Ovary (tissue), 3 donors: ENCODE measurements around the gene ZNF658.
"Not testable (repeated sequence)": the region's sequence is repeated elsewhere in the genome, so short reads cannot be mapped to it uniquely, and the experiment has no call there.

Experiments used
- EP300 ChIP-seq: sonication (generic); formaldehyde crosslinking; IDR thresholded peaks from one replicate; pipeline ENCODE4 v1.6.1; 2017; ENCODE audit warnings: antibody characterized with exemption
- TF ChIP-seq, protein P1 (sequence below), 3 donors: fragments of 450-650 bp in 2 of 3; fragments of 200-600 bp in 1 of 3; IDR thresholded peaks; one replicate each; pipeline versions ENCODE4 v1.5.1 to v1.8.0; 2016 to 2022; ENCODE audit warnings: antibody characterized with exemption in 3 of 3, mild to moderate bottlenecking in 1 of 3
- donor health status: DM: no; HTN: no; CAD: no.

DNA sequence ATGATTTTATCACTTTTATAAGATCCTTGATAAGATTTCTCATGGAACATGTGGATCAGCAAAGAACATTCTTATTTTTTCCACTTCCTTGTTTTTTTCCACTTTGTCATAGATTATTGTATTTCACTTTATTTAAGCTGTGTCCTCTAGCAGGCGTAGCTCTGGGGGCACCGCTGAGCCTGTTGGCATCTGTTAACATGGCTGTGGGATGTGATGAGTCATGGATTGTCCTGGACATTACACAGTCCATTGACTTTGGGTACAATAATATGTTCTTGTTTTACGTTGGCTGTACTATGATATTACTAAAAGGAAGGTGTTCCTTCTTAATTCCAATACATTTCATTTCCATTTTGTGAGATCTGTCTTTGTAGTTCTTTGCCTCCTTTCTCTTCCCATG lies 31.9 kb upstream of the ZNF658 start:
- TF ChIP-seq, protein P1, sequence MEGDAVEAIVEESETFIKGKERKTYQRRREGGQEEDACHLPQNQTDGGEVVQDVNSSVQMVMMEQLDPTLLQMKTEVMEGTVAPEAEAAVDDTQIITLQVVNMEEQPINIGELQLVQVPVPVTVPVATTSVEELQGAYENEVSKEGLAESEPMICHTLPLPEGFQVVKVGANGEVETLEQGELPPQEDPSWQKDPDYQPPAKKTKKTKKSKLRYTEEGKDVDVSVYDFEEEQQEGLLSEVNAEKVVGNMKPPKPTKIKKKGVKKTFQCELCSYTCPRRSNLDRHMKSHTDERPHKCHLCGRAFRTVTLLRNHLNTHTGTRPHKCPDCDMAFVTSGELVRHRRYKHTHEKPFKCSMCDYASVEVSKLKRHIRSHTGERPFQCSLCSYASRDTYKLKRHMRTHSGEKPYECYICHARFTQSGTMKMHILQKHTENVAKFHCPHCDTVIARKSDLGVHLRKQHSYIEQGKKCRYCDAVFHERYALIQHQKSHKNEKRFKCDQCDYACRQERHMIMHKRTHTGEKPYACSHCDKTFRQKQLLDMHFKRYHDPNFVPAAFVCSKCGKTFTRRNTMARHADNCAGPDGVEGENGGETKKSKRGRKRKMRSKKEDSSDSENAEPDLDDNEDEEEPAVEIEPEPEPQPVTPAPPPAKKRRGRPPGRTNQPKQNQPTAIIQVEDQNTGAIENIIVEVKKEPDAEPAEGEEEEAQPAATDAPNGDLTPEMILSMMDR (IDR thresholded peaks at IDR 0.05), result not testable (repeated sequence)
- not testable (repeated sequence) for TF ChIP-seq EP300
